GM23338 (cell line): ENCODE results near the gene ARHGEF17.

Experiments
- CREB1 ChIP-seq: fragments of 250-450 bp; sonication (Bioruptor Pico); IDR thresholded peaks from 2 replicates; pipeline ENCODE4 v1.5.0; 2020; ENCODE audit warnings: low read depth, mild to moderate bottlenecking, moderate library complexity
- EZH2 ChIP-seq: fragments of 200-600 bp; sonication (generic); IDR thresholded peaks from one replicate; pipeline ENCODE4 v1.8.0; 2017; ENCODE audit warnings: antibody characterized with exemption, mild to moderate bottlenecking, low read depth; ENCODE audit not compliant: unreplicated experiment
- EZH2phosphoT487 ChIP-seq: fragments of 200-600 bp; sonication (generic); IDR thresholded peaks from one replicate; pipeline ENCODE4 v1.8.1; 2018; ENCODE audit warnings: antibody characterized with exemption; ENCODE audit not compliant: unreplicated experiment
- POLR2AphosphoS5 ChIP-seq: IDR thresholded peaks from 2 replicates; pipeline ENCODE4 v1.6.1; 2016; ENCODE audit warnings: antibody characterized with exemption, low read depth
- TF ChIP-seq, protein P1 (sequence below), 2 experiments: fragments of 200-600 bp in 1 of 2; sonication (generic) in 1 of 2; conservative IDR thresholded peaks; 2 replicates each; pipeline versions ENCODE4 v1.5.1 to v1.6.1; 2016 to 2017; ENCODE audit warnings: antibody characterized with exemption in 2 of 2, low read depth in 2 of 2, mild to moderate bottlenecking in 2 of 2, moderate library complexity in 1 of 2
- TF ChIP-seq, protein P2 (sequence below): IDR thresholded peaks from one replicate; pipeline ENCODE4 v1.6.1; 2018; ENCODE audit warnings: antibody characterized with exemption; ENCODE audit not compliant: unreplicated experiment
- TF ChIP-seq, protein P3 (sequence below): IDR thresholded peaks from 2 replicates; pipeline ENCODE4 v1.6.1; 2016; ENCODE audit warnings: antibody characterized with exemption

DNA sequence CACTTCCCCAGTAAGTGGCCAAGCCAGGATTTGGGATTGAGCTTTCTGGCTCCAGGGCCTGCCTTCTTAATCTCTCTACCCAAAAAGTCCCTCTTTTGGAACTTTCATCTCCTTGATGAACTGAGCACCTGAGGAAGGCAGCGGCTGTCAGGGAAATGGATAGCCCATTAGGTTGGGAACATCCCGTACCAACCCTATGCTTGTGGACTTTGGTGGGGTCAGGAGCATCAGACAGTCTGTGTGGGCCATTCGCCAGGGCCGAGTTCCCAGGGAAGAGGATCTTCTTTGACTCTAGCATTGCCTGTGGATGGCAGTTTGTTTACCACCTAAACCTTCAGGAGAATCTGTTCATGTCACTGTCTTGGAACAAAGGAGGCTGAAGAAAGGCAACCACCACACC, 30.2 kb downstream of the ARHGEF17 start:
- TF ChIP-seq, protein P1, sequence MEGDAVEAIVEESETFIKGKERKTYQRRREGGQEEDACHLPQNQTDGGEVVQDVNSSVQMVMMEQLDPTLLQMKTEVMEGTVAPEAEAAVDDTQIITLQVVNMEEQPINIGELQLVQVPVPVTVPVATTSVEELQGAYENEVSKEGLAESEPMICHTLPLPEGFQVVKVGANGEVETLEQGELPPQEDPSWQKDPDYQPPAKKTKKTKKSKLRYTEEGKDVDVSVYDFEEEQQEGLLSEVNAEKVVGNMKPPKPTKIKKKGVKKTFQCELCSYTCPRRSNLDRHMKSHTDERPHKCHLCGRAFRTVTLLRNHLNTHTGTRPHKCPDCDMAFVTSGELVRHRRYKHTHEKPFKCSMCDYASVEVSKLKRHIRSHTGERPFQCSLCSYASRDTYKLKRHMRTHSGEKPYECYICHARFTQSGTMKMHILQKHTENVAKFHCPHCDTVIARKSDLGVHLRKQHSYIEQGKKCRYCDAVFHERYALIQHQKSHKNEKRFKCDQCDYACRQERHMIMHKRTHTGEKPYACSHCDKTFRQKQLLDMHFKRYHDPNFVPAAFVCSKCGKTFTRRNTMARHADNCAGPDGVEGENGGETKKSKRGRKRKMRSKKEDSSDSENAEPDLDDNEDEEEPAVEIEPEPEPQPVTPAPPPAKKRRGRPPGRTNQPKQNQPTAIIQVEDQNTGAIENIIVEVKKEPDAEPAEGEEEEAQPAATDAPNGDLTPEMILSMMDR (conservative IDR thresholded peaks at IDR 0.05; ENCODE audit: low read depth in 2 of 2): no peak
- TF ChIP-seq EZH2 (no peak), POLR2AphosphoS5 (no peak), CREB1 (CRISPR knock-in tag) (no peak), EZH2phosphoT487 (no peak)
- TF ChIP-seq, protein P2, sequence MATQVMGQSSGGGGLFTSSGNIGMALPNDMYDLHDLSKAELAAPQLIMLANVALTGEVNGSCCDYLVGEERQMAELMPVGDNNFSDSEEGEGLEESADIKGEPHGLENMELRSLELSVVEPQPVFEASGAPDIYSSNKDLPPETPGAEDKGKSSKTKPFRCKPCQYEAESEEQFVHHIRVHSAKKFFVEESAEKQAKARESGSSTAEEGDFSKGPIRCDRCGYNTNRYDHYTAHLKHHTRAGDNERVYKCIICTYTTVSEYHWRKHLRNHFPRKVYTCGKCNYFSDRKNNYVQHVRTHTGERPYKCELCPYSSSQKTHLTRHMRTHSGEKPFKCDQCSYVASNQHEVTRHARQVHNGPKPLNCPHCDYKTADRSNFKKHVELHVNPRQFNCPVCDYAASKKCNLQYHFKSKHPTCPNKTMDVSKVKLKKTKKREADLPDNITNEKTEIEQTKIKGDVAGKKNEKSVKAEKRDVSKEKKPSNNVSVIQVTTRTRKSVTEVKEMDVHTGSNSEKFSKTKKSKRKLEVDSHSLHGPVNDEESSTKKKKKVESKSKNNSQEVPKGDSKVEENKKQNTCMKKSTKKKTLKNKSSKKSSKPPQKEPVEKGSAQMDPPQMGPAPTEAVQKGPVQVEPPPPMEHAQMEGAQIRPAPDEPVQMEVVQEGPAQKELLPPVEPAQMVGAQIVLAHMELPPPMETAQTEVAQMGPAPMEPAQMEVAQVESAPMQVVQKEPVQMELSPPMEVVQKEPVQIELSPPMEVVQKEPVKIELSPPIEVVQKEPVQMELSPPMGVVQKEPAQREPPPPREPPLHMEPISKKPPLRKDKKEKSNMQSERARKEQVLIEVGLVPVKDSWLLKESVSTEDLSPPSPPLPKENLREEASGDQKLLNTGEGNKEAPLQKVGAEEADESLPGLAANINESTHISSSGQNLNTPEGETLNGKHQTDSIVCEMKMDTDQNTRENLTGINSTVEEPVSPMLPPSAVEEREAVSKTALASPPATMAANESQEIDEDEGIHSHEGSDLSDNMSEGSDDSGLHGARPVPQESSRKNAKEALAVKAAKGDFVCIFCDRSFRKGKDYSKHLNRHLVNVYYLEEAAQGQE: no peak
- TF ChIP-seq, protein P3, sequence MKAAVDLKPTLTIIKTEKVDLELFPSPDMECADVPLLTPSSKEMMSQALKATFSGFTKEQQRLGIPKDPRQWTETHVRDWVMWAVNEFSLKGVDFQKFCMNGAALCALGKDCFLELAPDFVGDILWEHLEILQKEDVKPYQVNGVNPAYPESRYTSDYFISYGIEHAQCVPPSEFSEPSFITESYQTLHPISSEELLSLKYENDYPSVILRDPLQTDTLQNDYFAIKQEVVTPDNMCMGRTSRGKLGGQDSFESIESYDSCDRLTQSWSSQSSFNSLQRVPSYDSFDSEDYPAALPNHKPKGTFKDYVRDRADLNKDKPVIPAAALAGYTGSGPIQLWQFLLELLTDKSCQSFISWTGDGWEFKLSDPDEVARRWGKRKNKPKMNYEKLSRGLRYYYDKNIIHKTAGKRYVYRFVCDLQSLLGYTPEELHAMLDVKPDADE: no peak
